Measurements from ENCODE around the gene RAB15.

Gene RAB15

GRCh38 chr14:64960762-64961276, 11.3 kb downstream of the RAB15 start:
- H3K9ac ChIP-seq = peak overlapping the region; percentile 25
- H3K27me3 ChIP-seq (ENCODE audit: control insufficient read depth, insufficient read depth, low read length) = no peaks in the 10 kb centered on the region
- peaks cover 18% of the 10 kb centered on the region for H3K79me2 ChIP-seq
- H3K4me1 ChIP-seq = peaks cover 66% of the 10 kb centered on the region
- peak overlapping the region; percentile 93 for H3K27ac ChIP-seq
- no peak overlapping the region for H2AFZ ChIP-seq
- no peaks in the 10 kb centered on the region for H3K9me3 ChIP-seq (ENCODE audit: control insufficient read depth, low read length)
- no peak overlapping the region for H3K4me3 ChIP-seq (ENCODE audit: low read depth, low read length)
- H3K36me3 ChIP-seq (ENCODE audit: control insufficient read depth, insufficient read depth, low read length) = no peaks in the 10 kb centered on the region
- TF ChIP-seq CTCF (IDR thresholded peaks at IDR 0.05) = peak; percentile 39
- H3K4me2 ChIP-seq (ENCODE audit: low read length) = peak overlapping the region; percentile 59

- H3K27me3 ChIP-seq (ENCODE audit: control insufficient read depth, insufficient read depth, low read length) = no peaks in the 10 kb centered on the region
- peak overlapping the region; percentile 41 for H3K27ac ChIP-seq
- no peak for TF ChIP-seq CTCF (IDR thresholded peaks at IDR 0.05)
These were observed 13.4 kb downstream of the RAB15 start for GRCh38 chr14:64958743-64959142.

GRCh38 chr14:64958201-64958600, 13.9 kb downstream of the RAB15 start:
- peak overlapping the region; percentile 41 for H3K27ac ChIP-seq
- H3K9me3 ChIP-seq (ENCODE audit: control insufficient read depth, low read length) = no peaks in the 10 kb centered on the region
- H3K4me1 ChIP-seq = peaks cover 72% of the 10 kb centered on the region
- H3K27me3 ChIP-seq (ENCODE audit: control insufficient read depth, insufficient read depth, low read length) = no peaks in the 10 kb centered on the region
- no peak overlapping the region for H2AFZ ChIP-seq
- no peak overlapping the region for H3K4me3 ChIP-seq (ENCODE audit: low read depth, low read length)
- TF ChIP-seq CTCF (IDR thresholded peaks at IDR 0.05) = no peak
- H3K9ac ChIP-seq = no peak overlapping the region
- H3K4me2 ChIP-seq (ENCODE audit: low read length) = no peak overlapping the region
- peaks cover 5% of the 10 kb centered on the region for H3K79me2 ChIP-seq
- H3K36me3 ChIP-seq (ENCODE audit: control insufficient read depth, insufficient read depth, low read length) = no peaks in the 10 kb centered on the region

More at GRCh38 chr14:64958743-64959142, 13.4 kb downstream of the RAB15 start:
- no peaks in the 10 kb centered on the region for H3K36me3 ChIP-seq (ENCODE audit: control insufficient read depth, insufficient read depth, low read length)
- H3K9ac ChIP-seq = no peak overlapping the region
- no peak overlapping the region for H3K4me2 ChIP-seq (ENCODE audit: low read length)
- H2AFZ ChIP-seq = no peak overlapping the region
- H3K79me2 ChIP-seq = peaks cover 11% of the 10 kb centered on the region
- peaks cover 72% of the 10 kb centered on the region for H3K4me1 ChIP-seq
- H3K4me3 ChIP-seq (ENCODE audit: low read depth, low read length) = no peak overlapping the region
- no peaks in the 10 kb centered on the region for H3K9me3 ChIP-seq (ENCODE audit: control insufficient read depth, low read length)

GRCh38 chr14:64956697-64957406, 15.3 kb downstream of the RAB15 start:
- Histone ChIP-seq H3K27me3 (ENCODE audit: control insufficient read depth, insufficient read depth, low read length) (no peaks in the 10 kb centered on the region), H3K36me3 (ENCODE audit: control insufficient read depth, insufficient read depth, low read length) (no peaks in the 10 kb centered on the region), H3K4me3 (ENCODE audit: low read depth, low read length) (no peak overlapping the region), H2AFZ (no peak overlapping the region), H3K9me3 (ENCODE audit: control insufficient read depth, low read length) (no peaks in the 10 kb centered on the region), H3K27ac (peak overlapping the region; percentile 90), H3K79me2 (no peaks in the 10 kb centered on the region), H3K9ac (no peak overlapping the region), H3K4me2 (ENCODE audit: low read length) (no peak overlapping the region), H3K4me1 (peaks cover 74% of the 10 kb centered on the region)
- TF ChIP-seq CTCF (IDR thresholded peaks at IDR 0.05) = no peak

- H3K27me3 ChIP-seq (ENCODE audit: control insufficient read depth, insufficient read depth, low read length) = no peaks in the 10 kb centered on the region
- TF ChIP-seq CTCF (IDR thresholded peaks at IDR 0.05) = no peak
- peaks cover 1% of the 10 kb centered on the region for H3K79me2 ChIP-seq
- no peak overlapping the region for H3K9ac ChIP-seq
- no peak overlapping the region for H3K4me3 ChIP-seq (ENCODE audit: low read depth, low read length)
- H3K36me3 ChIP-seq (ENCODE audit: control insufficient read depth, insufficient read depth, low read length) = no peaks in the 10 kb centered on the region
- peak overlapping the region; percentile 90 for H3K27ac ChIP-seq
- H3K9me3 ChIP-seq (ENCODE audit: control insufficient read depth, low read length) = no peaks in the 10 kb centered on the region
- H3K4me2 ChIP-seq (ENCODE audit: low read length) = no peak overlapping the region
- peaks cover 66% of the 10 kb centered on the region for H3K4me1 ChIP-seq
- H2AFZ ChIP-seq = peak overlapping the region; percentile 35
These were observed 16.8 kb downstream of the RAB15 start for GRCh38 chr14:64955297-64955696.

Data from parathyroid adenoma (tissue), 2 donors.